Smooth muscle cell (in vitro differentiated cells): Measurements from ENCODE around the gene PLCB2. TPM values are rescaled to one million over a fixed set of nuclear protein-coding genes. Genes with fewer than 3 reads are reported as not detected.
A peak's percentile ranks its signal among the peaks of the same experiment; 100 is the strongest.

Experiments
- DNase-seq: peaks from one replicate; lab custom pipeline; 2025; ENCODE audit not compliant: unreplicated experiment; lab: John Stamatoyannopoulos, UW
- H2AFZ ChIP-seq: fragments of 200-600 bp; sonication (generic); 2 replicates; pipeline ENCODE4 v1.6.0; 2016; ENCODE audit warnings: antibody characterized with exemption, low read depth, mild to moderate bottlenecking
- H3F3A ChIP-seq: fragments of 200-600 bp; sonication (generic); 2 replicates; pipeline ENCODE4 v1.6.0; 2017; ENCODE audit warnings: antibody characterized with exemption, low read depth
- H3K27ac ChIP-seq: fragments of 200-600 bp; sonication (generic); 2 replicates; pipeline ENCODE4 v1.5.1; 2016; ENCODE audit warnings: low read depth, mild to moderate bottlenecking
- H3K27me3 ChIP-seq: fragments of 200-600 bp; sonication (generic); 2 replicates; pipeline ENCODE4 v1.6.1; 2016; ENCODE audit warnings: low read depth, mild to moderate bottlenecking
- H3K36me3 ChIP-seq: fragments of 200-600 bp; sonication (generic); 2 replicates; pipeline ENCODE4 v1.5.1; 2016; ENCODE audit warnings: low read depth
- H3K4me1 ChIP-seq: fragments of 200-600 bp; sonication (generic); 2 replicates; pipeline ENCODE4 v1.5.1; 2016; ENCODE audit warnings: low read depth
- H3K4me2 ChIP-seq: fragments of 200-600 bp; sonication (generic); 2 replicates; pipeline ENCODE4 v1.6.0; 2016; ENCODE audit warnings: mild to moderate bottlenecking
- H3K4me3 ChIP-seq: fragments of 200-600 bp; sonication (generic); 2 replicates; pipeline ENCODE4 v1.5.1; 2016; ENCODE audit warnings: mild to moderate bottlenecking
- H3K79me2 ChIP-seq: fragments of 200-600 bp; sonication (generic); 2 replicates; pipeline ENCODE4 v1.6.0; 2016; ENCODE audit warnings: low read depth, mild to moderate bottlenecking
- H3K9ac ChIP-seq: fragments of 200-600 bp; sonication (generic); 2 replicates; pipeline ENCODE4 v1.6.0; 2016; ENCODE audit warnings: low read depth
- H3K9me3 ChIP-seq: fragments of 200-600 bp; sonication (generic); replicated peaks from 2 replicates; pipeline ENCODE4 v1.5.1; 2016; ENCODE audit warnings: low read depth
- H4K20me1 ChIP-seq: fragments of 200-600 bp; sonication (generic); 2 replicates; pipeline ENCODE4 v1.6.0; 2016; ENCODE audit warnings: low read depth
- WGBS: methylation state at CpG from one replicate; pipeline ENCODE4 v1.1.7; 2016; ENCODE audit warnings: low lambda C conversion rate; 5-methylcytosine and 5-hydroxymethylcytosine counted together
- polyA plus RNA-seq: library from polyadenylated mRNA; unstranded; fragments of >200 nt; fragmentation: Nextera tagmentation; extraction: Ambion mirVana; gene quantifications from 2 replicates; pipeline ENCODE4 v1.2.1, GENCODE V29; 2016
- total RNA-seq: library from RNA; depleted of rRNA; stranded (reverse); fragments of >200 nt; gene quantifications from 2 replicates; pipeline ENCODE4 v1.2.3, GENCODE V29; 2014
- TF ChIP-seq, protein P1 (sequence below): fragments of 200-600 bp; sonication (generic); IDR thresholded peaks from 2 replicates; pipeline ENCODE4 v1.5.1; 2017; ENCODE audit warnings: borderline replicate concordance, mild to moderate bottlenecking, antibody characterized with exemption; ENCODE audit not compliant: insufficient read depth, poor library complexity, severe bottlenecking

Gene PLCB2
- total and polyA plus RNA-seq, 2 experiments from 2014 or later, result 1.5 TPM; not detected in 1

DNA sequence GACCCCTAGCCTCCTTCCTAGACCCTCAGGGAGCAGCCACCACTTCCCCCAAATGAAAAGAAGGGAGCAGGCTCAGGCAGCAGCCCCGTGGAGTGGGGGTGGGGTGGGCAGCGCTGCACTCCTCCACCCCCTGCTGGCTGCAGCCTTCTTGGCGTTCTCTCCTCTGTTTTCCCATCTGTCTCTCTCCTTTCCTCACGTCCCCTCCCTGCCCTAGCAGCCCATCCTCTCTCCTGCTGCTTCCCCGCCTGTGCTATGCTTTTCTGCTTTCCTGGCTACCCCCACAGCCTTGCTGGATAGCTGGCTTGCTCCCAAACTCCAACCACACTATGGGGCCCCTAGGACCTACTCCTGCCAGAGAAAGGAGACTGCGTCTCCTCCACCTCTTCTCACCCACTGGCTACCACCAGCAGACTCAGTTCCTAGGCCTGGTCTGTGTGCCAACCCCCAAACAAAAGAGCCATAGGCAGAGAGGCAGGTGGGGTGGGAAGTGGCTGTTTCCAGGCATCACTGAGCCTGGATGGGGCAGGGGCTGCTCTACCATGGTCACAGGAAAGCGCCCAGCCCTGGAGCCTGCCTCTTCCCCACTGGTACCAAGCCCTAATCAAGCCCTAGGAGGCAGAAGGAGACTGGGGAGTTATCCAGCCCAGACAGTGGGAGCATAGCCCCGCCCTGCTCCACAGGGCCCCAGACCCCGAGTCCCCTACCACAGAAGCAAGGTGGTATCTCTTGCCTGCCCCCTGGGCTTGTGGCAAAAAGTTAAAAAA lies 46.9 kb upstream of the PLCB2 start:
- Histone ChIP-seq H3K4me2 (no peak overlapping the region), H3K27ac (no peak overlapping the region), H3K79me2 (no peaks in the 10 kb centered on the region), H3F3A (no peaks in the 10 kb centered on the region), H3K36me3 (no peaks in the 10 kb centered on the region), H3K4me1 (no peaks in the 10 kb centered on the region), H3K27me3 (no peaks in the 10 kb centered on the region), H4K20me1 (no peaks in the 10 kb centered on the region), H3K9me3 (no peaks in the 10 kb centered on the region), H3K4me3 (no peak overlapping the region), H3K9ac (no peak overlapping the region), H2AFZ (no peak overlapping the region)
- DNase-seq, result peak; percentile 7
- WGBS, result 42% methylated on average over 8 of the region's 9 CpGs
- TF ChIP-seq, protein P1, sequence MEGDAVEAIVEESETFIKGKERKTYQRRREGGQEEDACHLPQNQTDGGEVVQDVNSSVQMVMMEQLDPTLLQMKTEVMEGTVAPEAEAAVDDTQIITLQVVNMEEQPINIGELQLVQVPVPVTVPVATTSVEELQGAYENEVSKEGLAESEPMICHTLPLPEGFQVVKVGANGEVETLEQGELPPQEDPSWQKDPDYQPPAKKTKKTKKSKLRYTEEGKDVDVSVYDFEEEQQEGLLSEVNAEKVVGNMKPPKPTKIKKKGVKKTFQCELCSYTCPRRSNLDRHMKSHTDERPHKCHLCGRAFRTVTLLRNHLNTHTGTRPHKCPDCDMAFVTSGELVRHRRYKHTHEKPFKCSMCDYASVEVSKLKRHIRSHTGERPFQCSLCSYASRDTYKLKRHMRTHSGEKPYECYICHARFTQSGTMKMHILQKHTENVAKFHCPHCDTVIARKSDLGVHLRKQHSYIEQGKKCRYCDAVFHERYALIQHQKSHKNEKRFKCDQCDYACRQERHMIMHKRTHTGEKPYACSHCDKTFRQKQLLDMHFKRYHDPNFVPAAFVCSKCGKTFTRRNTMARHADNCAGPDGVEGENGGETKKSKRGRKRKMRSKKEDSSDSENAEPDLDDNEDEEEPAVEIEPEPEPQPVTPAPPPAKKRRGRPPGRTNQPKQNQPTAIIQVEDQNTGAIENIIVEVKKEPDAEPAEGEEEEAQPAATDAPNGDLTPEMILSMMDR, result peak; percentile 44

DNA sequence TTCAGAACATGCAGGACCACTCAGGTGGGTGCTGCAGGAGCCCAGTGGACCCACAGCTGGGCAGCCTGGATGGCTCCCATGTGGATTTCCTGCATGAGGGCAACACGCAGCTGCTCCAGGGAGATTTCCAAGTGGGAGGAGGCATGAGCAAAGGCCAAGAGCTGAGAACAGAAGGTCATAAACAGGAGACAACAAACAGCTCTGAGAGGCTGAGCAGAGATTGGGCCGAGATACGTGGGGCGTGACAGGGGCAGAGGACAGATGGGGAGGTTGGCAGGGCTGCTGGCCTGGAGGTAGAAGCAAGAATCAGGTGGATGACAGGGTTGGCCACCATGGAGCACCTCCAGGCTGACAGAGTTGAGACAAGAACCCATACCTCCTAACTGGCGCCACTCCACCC lies 46.0 kb upstream of the PLCB2 start:
- Histone ChIP-seq H4K20me1 (no peaks in the 10 kb centered on the region), H3K27ac (no peak overlapping the region), H3K9ac (no peak overlapping the region), H3K4me3 (no peak overlapping the region), H3K79me2 (no peaks in the 10 kb centered on the region), H3K4me1 (no peaks in the 10 kb centered on the region), H3K4me2 (no peak overlapping the region), H2AFZ (no peak overlapping the region), H3F3A (no peaks in the 10 kb centered on the region), H3K27me3 (no peaks in the 10 kb centered on the region), H3K9me3 (no peaks in the 10 kb centered on the region), H3K36me3 (no peaks in the 10 kb centered on the region)
- TF ChIP-seq, protein P1, result no peak
- WGBS, result 80% methylated on average over 5 of the region's 5 CpGs
- DNase-seq, result no peak

DNA sequence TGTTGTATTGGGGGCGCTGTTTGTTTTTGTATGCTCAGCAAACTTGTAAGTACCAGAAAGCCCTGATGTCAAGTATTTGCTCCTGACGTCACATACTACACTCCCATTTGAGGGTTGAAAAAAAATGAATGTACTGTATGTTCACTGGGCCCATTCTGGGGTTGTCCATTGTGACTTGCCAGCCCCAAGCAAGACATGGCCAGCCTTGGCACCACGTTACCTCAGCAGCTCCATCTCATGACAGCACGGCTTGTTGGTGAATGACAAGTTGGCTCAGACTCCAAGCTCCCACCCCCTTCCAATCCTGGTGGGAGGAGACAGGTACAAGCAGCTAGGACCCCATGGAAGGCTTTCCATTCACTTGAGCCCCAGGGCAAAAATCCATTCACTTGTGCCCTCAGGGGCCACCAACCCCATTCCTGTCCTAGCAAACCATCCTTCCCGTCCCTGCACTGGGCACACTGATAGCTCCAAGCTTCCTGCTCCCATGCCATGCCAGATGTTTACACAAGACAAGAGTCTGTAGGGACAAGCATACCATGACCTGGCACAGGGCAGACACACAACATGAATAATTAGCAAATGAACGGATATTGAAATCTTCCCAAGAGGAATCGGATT lies 44.7 kb upstream of the PLCB2 start:
- Histone ChIP-seq H3K4me2 (no peak overlapping the region), H3K4me1 (no peaks in the 10 kb centered on the region), H3K9me3 (no peaks in the 10 kb centered on the region), H3K79me2 (no peaks in the 10 kb centered on the region), H2AFZ (no peak overlapping the region), H3K27ac (no peak overlapping the region), H3F3A (no peaks in the 10 kb centered on the region), H4K20me1 (no peaks in the 10 kb centered on the region), H3K9ac (no peak overlapping the region), H3K27me3 (no peaks in the 10 kb centered on the region), H3K4me3 (no peak overlapping the region), H3K36me3 (no peaks in the 10 kb centered on the region)
- WGBS, result 90% methylated on average over 7 of the region's 7 CpGs
- no peak for DNase-seq
- TF ChIP-seq, protein P1, result no peak
